ENCODE measurements around the gene POP7.

The POP7 gene

GRCh38 chr7:100730136-100730800, 24.3 kb downstream of the POP7 start:
- no peak for DNase-seq

- DNase-seq = no peak
These were observed 26.2 kb downstream of the POP7 start for GRCh38 chr7:100731937-100732636.

GRCh38 chr7:100735730-100736129, 29.8 kb downstream of the POP7 start:
- no peak for DNase-seq

GRCh38 chr7:100736671-100737070, 30.8 kb downstream of the POP7 start:
- no peak for DNase-seq

- DNase-seq = no peak
These were observed 34.0 kb downstream of the POP7 start for GRCh38 chr7:100739934-100740333.

- DNase-seq = no peak
These were observed 38.7 kb downstream of the POP7 start for GRCh38 chr7:100744605-100745004.

GRCh38 chr7:100745184-100745583, 39.3 kb downstream of the POP7 start:
- no peak for DNase-seq

- no peak for DNase-seq
These were observed 47.1 kb downstream of the POP7 start for GRCh38 chr7:100752994-100753393.

- no peak for DNase-seq
These were observed 47.8 kb downstream of the POP7 start for GRCh38 chr7:100753750-100754149.

Measured in 8988T (cell line).